Measurements from ENCODE around the gene KDM4B. TPM values are rescaled to one million over a fixed set of nuclear protein-coding genes. Genes with fewer than 3 reads are reported as not detected.
"Not testable (repeated sequence)": the region's sequence is repeated elsewhere in the genome, so short reads cannot be mapped to it uniquely, and the experiment has no call there.

KDM4B gene
- total RNA-seq, 1 experiment from 2014 or later = 12.0 TPM

- Histone ChIP-seq H3K4me3 (ENCODE audit: insufficient read depth, low read depth, low read length) (no peak overlapping the region), H3K36me3 (replicated peaks; ENCODE audit: control insufficient read depth, insufficient read depth, low read length) (no peaks in the 10 kb centered on the region), H3K27me3 (ENCODE audit: control insufficient read depth, insufficient read depth, low read length) (no peaks in the 10 kb centered on the region)
- peak; percentile 35 for DNase-seq
These were observed 3.8 kb downstream of the KDM4B start for GRCh38 chr19:4972509-4973230.

GRCh38 chr19:4974880-4975469 lies 6.1 kb downstream of the KDM4B start:
- H3K4me3 ChIP-seq (ENCODE audit: insufficient read depth, low read depth, low read length) = no peak overlapping the region
- no peaks in the 10 kb centered on the region for H3K36me3 ChIP-seq (replicated peaks; ENCODE audit: control insufficient read depth, insufficient read depth, low read length)
- H3K27me3 ChIP-seq (ENCODE audit: control insufficient read depth, insufficient read depth, low read length) = no peaks in the 10 kb centered on the region
- DNase-seq = no peak

GRCh38 chr19:4975601-4976000 lies 6.7 kb downstream of the KDM4B start:
- H3K4me3 ChIP-seq (ENCODE audit: insufficient read depth, low read depth, low read length); H3K27me3 ChIP-seq (ENCODE audit: control insufficient read depth, insufficient read depth, low read length); H3K36me3 ChIP-seq (replicated peaks; ENCODE audit: control insufficient read depth, insufficient read depth, low read length); DNase-seq: not testable (repeated sequence)

- Histone ChIP-seq H3K36me3 (replicated peaks; ENCODE audit: control insufficient read depth, insufficient read depth, low read length) (no peaks in the 10 kb centered on the region), H3K27me3 (ENCODE audit: control insufficient read depth, insufficient read depth, low read length) (no peaks in the 10 kb centered on the region), H3K4me3 (ENCODE audit: insufficient read depth, low read depth, low read length) (no peak overlapping the region)
- peak; percentile 91 for DNase-seq
These were observed 7.7 kb downstream of the KDM4B start for GRCh38 chr19:4976401-4977298.

GRCh38 chr19:4977299-4978174 lies 8.6 kb downstream of the KDM4B start:
- peak; percentile 42 for DNase-seq
- Histone ChIP-seq H3K4me3 (ENCODE audit: insufficient read depth, low read depth, low read length) (no peak overlapping the region), H3K27me3 (ENCODE audit: control insufficient read depth, insufficient read depth, low read length) (no peaks in the 10 kb centered on the region), H3K36me3 (replicated peaks; ENCODE audit: control insufficient read depth, insufficient read depth, low read length) (no peaks in the 10 kb centered on the region)

- peak; percentile 38 for DNase-seq
- no peaks in the 10 kb centered on the region for H3K36me3 ChIP-seq (replicated peaks; ENCODE audit: control insufficient read depth, insufficient read depth, low read length)
These were observed 10.4 kb downstream of the KDM4B start for GRCh38 chr19:4979211-4979807.

GRCh38 chr19:4980067-4980466 lies 11.2 kb downstream of the KDM4B start:
- H3K36me3 ChIP-seq (replicated peaks; ENCODE audit: control insufficient read depth, insufficient read depth, low read length) = no peaks in the 10 kb centered on the region
- peak; percentile 33 for DNase-seq
- no peak overlapping the region for H3K4me3 ChIP-seq (ENCODE audit: insufficient read depth, low read depth, low read length)
- H3K27me3 ChIP-seq (ENCODE audit: control insufficient read depth, insufficient read depth, low read length) = no peaks in the 10 kb centered on the region

More at GRCh38 chr19:4979211-4979807, 10.4 kb downstream of the KDM4B start:
- H3K27me3 ChIP-seq (ENCODE audit: control insufficient read depth, insufficient read depth, low read length) = no peaks in the 10 kb centered on the region
- H3K4me3 ChIP-seq (ENCODE audit: insufficient read depth, low read depth, low read length) = no peak overlapping the region

- DNase-seq = peak; percentile 90
- Histone ChIP-seq H3K4me3 (ENCODE audit: insufficient read depth, low read depth, low read length) (no peak overlapping the region), H3K36me3 (replicated peaks; ENCODE audit: control insufficient read depth, insufficient read depth, low read length) (no peaks in the 10 kb centered on the region), H3K27me3 (ENCODE audit: control insufficient read depth, insufficient read depth, low read length) (no peaks in the 10 kb centered on the region)
These were observed 12.1 kb downstream of the KDM4B start for GRCh38 chr19:4980838-4981680.

GRCh38 chr19:4981681-4981958 lies 12.7 kb downstream of the KDM4B start:
- no peaks in the 10 kb centered on the region for H3K27me3 ChIP-seq (ENCODE audit: control insufficient read depth, insufficient read depth, low read length)
- DNase-seq = peak; percentile 48
- no peaks in the 10 kb centered on the region for H3K36me3 ChIP-seq (replicated peaks; ENCODE audit: control insufficient read depth, insufficient read depth, low read length)
- H3K4me3 ChIP-seq (ENCODE audit: insufficient read depth, low read depth, low read length) = no peak overlapping the region

GRCh38 chr19:4983346-4984105 lies 14.6 kb downstream of the KDM4B start:
- H3K36me3 ChIP-seq (replicated peaks; ENCODE audit: control insufficient read depth, insufficient read depth, low read length) = no peaks in the 10 kb centered on the region
- peak; percentile 66 for DNase-seq
- no peak overlapping the region for H3K4me3 ChIP-seq (ENCODE audit: insufficient read depth, low read depth, low read length)
- H3K27me3 ChIP-seq (ENCODE audit: control insufficient read depth, insufficient read depth, low read length) = no peaks in the 10 kb centered on the region

- no peak for DNase-seq
- Histone ChIP-seq H3K4me3 (ENCODE audit: insufficient read depth, low read depth, low read length) (no peak overlapping the region), H3K36me3 (replicated peaks; ENCODE audit: control insufficient read depth, insufficient read depth, low read length) (no peaks in the 10 kb centered on the region), H3K27me3 (ENCODE audit: control insufficient read depth, insufficient read depth, low read length) (no peaks in the 10 kb centered on the region)
These were observed 15.1 kb downstream of the KDM4B start for GRCh38 chr19:4984106-4984380.

GRCh38 chr19:4984438-4984990 lies 15.6 kb downstream of the KDM4B start:
- no peaks in the 10 kb centered on the region for H3K27me3 ChIP-seq (ENCODE audit: control insufficient read depth, insufficient read depth, low read length)
- H3K36me3 ChIP-seq (replicated peaks; ENCODE audit: control insufficient read depth, insufficient read depth, low read length) = no peaks in the 10 kb centered on the region
- DNase-seq = peak; percentile 36
- no peak overlapping the region for H3K4me3 ChIP-seq (ENCODE audit: insufficient read depth, low read depth, low read length)
